ENCODE measurements around the gene SOWAHA.

SOWAHA gene

GRCh38 chr5:132814503-132815294 lies 1.6 kb downstream of the SOWAHA start:
- no peak overlapping the region for H3K4me3 ChIP-seq (ENCODE audit: low read length)
- TF ChIP-seq CTCF (IDR thresholded peaks at IDR 0.05; ENCODE audit: insufficient read depth, low read depth, low read length, missing control alignments) = no peak
- DNase-seq (ENCODE audit: low read depth) = no peak

- DNase-seq (ENCODE audit: low read depth) = no peak
- H3K4me3 ChIP-seq (ENCODE audit: low read length) = no peak overlapping the region
- no peak for TF ChIP-seq CTCF (IDR thresholded peaks at IDR 0.05; ENCODE audit: insufficient read depth, low read depth, low read length, missing control alignments)
Measured at GRCh38 chr5:132815454-132815853, 2.4 kb downstream of the SOWAHA start.

GRCh38 chr5:132816083-132816482 lies 3.0 kb downstream of the SOWAHA start:
- H3K4me3 ChIP-seq (ENCODE audit: low read length) = no peak overlapping the region
- DNase-seq (ENCODE audit: low read depth) = no peak
- no peak for TF ChIP-seq CTCF (IDR thresholded peaks at IDR 0.05; ENCODE audit: insufficient read depth, low read depth, low read length, missing control alignments)

- no peak for DNase-seq (ENCODE audit: low read depth)
- no peak overlapping the region for H3K4me3 ChIP-seq (ENCODE audit: low read length)
Measured at GRCh38 chr5:132816554-132816953, 3.5 kb downstream of the SOWAHA start.

GRCh38 chr5:132817011-132817410 lies 3.9 kb downstream of the SOWAHA start:
- no peak for DNase-seq (ENCODE audit: low read depth)
- no peak overlapping the region for H3K4me3 ChIP-seq (ENCODE audit: low read length)
- no peak for TF ChIP-seq CTCF (IDR thresholded peaks at IDR 0.05; ENCODE audit: insufficient read depth, low read depth, low read length, missing control alignments)

More at GRCh38 chr5:132816554-132816953, 3.5 kb downstream of the SOWAHA start:
- no peak for TF ChIP-seq CTCF (IDR thresholded peaks at IDR 0.05; ENCODE audit: insufficient read depth, low read depth, low read length, missing control alignments)

- TF ChIP-seq CTCF (IDR thresholded peaks at IDR 0.05; ENCODE audit: insufficient read depth, low read depth, low read length, missing control alignments) = no peak
- no peak overlapping the region for H3K4me3 ChIP-seq (ENCODE audit: low read length)
- DNase-seq (ENCODE audit: low read depth) = no peak
Measured at GRCh38 chr5:132819468-132819867, 6.4 kb downstream of the SOWAHA start.
